HG02759 (cell line): ENCODE measurements around the gene ADAP1.

Source experiments
- ATAC-seq: cut with Tn5 transposase; IDR thresholded peaks from one replicate; pipeline ENCODE4 v1.9.1; 2021; ENCODE audit warnings: mild to moderate bottlenecking, moderate library complexity; ENCODE audit not compliant: unreplicated experiment

Gene ADAP1

DNA sequence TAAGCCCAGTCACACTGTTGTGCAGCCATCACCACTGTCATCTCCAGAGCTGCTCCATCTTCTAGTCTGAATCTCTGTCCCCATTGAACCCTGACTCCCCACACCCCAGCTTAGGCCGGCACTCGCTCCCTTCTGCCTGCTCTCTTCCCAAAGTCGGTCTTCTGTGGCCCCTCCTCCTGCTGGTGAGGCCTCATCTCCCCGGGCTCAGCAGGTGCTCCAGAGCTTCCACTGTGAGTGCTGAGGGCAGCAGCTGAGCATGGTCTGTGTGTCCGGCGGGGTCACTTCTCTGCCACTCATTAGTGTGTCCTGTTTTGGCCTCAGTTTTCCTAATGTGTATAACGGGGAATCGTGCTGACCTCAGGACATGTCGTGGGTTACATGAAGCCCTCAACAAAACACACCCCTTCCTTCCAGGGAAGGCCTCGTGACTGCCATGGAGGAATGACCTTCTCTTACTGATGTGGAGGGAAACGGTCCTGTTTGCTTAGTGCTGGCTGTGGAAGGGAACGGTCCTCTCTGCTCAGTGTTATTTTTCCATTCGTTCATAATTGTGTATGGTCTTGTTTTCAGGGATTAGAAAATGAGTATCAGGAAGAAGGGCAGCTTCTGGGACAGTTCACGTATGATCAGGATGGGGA lies 82.5 kb downstream of the ADAP1 start:
- ATAC-seq = no peak

DNA sequence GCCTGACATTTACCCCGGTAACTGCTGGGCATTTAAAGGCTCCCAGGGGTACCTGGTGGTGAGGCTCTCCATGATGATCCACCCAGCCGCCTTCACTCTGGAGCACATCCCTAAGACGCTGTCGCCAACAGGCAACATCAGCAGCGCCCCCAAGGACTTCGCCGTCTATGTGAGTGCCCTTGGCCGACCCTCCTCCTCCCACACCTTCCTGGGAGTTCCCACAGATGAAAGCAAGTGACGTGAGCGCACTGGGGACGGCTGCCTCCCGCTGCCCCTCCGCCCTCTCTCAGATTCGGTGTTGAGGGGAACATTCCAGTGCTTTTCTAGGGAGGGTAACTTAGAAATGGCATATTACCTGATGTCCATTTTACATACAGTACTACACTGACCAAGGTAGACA lies 85.1 kb downstream of the ADAP1 start:
- ATAC-seq = no peak

DNA sequence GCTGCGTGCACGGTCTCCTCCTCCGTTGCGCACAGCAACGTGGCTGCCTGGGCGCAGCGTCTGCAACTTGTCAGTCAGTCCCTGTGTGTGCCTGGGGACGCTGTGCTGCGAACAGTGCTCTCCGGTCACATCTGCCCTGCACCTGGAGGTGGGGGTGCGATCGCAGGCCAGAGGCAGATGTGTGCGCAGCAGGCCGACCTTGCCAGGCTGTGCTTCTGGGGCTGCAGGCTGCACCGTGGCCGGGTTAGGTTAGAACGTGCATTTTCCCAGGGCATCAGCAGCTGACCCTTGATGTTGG lies 86.3 kb downstream of the ADAP1 start:
- ATAC-seq = no peak

DNA sequence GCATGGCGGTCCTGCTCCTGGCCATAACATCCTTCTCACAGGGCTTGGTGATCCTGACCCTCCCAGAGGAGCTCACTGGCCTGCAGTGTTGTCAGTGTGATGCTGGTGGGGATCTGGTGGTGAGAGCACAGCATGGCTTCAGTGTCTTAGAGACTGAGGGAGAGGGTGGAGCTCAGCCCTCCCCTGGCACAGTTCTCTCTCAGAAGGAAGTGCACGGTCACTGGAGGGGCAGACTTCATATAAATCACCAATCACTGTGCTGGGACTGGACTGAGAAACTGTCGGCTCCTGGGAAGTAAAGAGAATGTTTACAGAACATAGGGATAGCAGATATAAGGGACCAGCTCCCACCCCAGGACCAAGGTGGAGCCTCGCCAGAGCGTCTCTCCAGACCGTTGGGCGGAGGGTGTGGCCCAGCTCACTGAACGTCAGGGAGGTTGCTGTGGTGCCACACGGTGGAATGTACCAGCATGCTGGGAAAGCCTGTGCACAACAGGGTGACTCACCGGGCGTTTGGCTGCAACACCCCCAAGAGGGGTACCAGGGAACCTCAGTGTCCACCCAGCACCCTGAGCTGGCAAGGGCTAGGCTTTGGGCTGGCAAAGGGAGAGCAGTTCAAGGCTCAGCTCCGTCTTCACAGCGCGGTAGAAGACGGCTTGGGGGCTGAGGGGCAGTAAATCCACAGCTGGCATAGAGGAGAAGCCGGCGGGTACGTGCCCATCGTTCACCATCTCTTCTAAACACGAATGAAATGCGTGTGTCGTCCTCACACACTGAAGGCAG lies 86.9 kb downstream of the ADAP1 start:
- no peak for ATAC-seq

DNA sequence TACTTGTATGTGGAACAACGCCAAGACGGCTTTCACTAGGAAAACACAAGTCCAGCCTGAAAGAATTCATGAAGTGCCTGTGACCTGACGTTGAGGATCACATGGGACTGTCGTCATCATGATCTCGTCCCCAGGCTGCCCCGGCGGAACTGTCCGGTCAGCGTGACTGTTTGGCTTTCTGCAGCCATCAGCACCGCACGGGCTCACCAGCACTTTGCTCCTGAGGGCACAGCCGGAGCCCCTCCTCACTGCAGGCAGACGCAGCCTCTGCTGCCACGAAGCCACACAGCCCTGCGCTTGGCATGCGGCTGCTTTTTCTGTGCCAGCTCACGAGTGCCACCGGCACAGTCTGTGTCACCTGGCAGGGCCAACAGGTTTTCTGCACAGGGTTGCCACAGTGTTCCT lies 87.5 kb downstream of the ADAP1 start:
- no peak for ATAC-seq

DNA sequence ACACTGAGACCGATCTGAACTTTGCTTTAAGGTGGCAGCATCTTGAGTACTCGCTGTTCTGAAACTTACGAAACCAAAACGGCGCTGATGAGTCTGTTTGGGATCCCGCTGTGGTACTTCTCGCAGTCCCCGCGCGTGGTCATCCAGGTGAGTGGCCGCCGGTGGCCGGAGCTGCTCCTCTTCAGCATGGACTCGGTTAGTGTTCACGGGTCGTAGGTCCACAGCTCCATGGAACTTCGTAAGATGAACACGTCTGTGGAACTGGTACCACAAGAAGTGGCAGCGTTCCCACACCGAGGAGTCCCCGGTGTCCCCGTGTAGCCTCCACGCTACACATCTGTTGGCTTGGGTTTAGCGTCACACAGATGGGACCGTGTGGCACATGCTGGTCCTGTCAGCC lies 88.6 kb downstream of the ADAP1 start:
- ATAC-seq = no peak

DNA sequence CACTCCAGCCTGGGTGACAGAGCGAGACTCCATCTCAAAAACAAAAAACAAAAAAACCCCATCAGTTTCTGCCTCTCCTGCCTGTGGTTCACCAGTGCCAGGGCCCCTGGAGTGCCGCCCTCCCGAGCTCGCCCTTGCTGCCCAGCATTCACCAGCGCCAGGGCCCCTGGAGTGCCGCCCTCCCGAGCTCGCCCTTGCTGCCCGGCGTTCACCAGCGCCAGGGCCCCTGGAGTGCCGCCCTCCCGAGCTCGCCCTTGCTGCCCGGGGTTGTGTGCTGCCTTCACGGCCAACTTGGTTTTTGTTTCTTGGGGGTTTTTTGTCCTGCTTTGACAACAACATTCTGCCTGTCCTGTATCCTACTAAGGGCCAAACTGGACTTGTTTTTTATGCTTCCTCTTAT lies 91.4 kb downstream of the ADAP1 start:
- no peak for ATAC-seq

DNA sequence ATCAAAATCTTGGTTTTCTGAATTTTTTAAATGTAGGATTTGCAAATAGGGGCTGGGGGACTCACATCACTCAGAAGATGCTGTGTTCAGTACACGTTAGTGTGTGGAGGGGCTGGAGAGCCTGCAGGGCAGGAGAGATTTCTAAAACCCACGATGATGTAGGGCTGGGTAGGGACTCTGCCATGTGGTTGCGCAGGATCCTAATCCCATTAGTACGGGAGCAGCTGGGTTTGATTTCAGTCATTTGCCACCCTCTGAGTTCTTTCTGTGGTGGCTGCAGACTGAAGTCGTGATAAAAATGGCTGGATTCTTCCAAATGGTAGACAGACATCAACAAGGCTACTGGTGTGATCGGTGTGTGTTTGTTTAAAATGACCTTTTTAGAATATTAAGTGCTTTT lies 92.3 kb downstream of the ADAP1 start:
- no peak for ATAC-seq

DNA sequence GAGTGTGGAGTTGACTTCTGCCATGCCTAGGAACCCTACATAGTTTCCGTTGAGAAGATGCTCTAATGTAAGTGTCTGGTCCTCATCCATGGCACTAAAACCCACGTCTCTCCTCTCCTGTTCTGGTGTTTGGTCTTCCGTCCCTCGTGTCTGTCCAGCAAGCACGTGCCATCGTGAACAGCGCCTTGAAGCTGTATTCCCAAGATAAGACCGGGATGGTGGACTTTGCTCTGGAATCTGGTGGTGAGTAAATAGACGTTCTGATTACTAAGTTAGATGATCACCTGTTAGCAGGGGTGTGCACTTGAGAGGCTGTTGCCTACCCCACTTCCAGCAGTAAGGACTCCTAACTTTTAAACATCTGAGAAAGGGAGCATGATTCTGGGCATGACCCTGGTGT lies 93.3 kb downstream of the ADAP1 start:
- no peak for ATAC-seq

DNA sequence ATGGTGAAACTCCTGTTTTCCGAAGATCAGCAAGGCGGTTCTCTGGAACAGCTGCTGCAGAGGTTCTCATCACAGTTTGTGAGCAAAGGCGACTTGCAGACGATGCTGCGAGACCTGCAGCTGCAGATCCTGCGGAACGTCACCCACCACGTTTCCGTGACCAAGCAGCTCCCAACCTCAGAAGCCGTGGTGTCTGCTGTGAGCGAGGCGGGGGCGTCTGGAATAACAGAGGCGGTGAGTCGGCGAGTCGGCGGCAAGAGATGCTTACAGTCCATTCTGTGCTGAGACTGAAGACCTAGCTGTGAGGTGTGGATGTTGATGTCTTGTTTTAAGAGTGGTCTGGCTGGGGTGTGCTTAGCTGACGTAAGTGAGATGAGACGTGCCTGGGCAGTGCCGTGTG lies 94.3 kb downstream of the ADAP1 start:
- no peak for ATAC-seq

DNA sequence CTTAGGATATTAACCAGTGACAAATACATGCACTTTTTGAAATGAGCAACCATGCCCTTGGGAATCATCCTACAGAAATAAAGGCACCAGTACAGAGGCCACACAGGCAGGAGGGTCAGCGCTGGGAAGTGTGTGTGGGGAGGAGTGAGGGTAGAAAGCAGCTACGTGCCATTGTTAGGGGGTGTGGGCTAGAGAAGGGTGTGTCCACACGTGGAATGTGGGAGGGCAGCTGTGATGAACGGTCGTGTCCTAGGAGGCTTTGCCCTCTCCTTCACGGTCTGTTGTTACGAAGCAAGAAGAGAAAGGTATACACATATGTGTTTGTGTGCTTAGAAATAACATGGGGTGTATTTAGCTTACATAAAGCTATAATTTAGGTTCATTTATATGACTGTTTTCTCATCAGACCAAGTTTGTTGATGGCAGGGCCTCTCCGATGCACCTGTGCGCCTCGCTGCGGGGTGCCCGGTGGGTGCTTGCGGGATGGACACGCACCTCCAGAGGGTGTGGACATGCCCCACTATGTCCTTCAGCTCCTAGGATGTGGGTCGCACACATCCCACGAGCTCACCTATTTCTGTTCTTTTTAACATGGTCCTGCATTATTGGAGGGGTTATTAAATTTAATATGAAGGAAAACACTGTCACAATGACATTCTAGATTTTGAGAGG lies 95.0 kb downstream of the ADAP1 start:
- no peak for ATAC-seq

DNA sequence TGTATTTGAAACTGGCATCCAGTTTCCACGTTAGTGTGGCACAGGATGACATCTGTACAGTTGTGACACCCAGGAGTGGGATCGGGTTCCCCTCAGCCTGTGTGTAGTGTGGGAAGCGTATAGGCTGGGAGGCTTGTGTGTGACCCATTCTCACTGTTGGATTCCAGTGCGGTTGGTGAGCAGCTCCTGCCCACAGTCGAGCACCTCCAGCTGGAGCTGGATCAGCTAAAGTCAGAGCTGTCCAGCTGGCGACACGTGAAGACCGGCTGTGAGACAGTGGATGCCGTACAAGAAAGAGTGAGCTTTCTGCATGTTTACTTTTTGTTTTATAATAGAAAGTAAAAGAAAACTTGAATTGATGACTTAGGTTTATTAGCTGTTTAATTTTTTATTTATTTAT lies 96.8 kb downstream of the ADAP1 start:
- ATAC-seq = no peak

DNA sequence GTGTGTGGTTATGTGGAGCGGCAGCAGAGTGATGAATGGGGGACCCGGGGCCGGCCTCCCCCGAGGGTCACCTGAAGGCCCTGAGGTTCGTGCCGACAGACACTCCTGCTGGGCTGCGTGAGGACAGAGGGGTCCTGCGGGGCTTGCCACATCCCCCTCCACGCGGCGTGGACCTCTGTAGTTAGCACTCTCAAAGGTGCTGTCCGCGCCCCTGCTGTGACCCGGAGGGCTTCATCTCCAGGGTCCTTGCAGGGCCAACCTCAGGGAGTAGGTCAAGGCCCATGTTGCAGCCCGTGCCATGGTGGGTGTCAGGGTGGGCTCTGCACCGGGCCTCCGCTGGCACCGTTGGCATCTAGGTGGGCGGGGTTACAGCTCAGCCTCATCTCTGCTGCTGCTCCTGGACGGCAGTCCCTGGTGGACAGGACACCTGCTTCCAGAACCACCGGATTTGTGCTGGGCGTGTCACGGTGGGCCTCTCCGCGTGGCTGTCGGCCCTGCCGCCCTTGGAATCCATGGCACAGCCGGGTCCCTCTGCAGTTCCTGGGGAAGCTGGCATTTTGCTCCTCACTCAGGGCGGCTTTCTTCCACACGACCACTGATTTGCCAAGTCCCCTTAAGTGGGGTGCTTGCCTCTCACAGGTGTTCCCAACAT lies 97.9 kb downstream of the ADAP1 start:
- no peak for ATAC-seq

DNA sequence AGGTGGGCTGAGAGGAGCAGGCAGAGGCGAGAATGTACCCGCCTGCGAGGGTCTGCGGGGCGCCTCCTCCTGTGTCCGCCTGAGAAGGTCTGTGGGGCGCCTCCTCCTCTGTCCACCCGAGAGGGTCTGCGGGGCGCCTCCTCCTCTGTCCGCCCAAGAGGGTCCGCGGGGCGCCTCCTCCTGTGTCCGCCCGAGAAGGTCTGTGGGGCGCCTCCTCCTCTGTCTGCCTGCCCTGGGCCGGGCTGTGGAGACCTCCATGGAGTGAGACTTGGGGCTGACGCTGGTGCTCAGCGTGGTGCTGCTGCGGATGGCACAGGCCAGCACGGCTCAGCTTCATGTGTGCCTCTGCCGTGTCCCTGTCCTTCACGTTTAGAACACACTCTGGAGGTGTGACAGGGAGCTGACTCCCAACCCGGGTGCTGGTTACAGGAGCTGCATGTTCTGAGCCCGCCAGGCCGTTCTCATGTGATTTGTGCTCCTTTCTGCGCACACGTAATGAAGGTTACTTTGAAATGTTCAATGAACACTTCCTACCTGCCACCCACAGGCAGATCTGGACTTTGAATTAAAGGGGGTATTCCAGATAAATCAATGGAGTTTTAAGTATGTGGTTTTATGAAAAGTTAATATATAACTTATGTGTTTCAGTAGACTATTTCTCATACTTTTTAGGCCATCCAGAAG lies 98.7 kb downstream of the ADAP1 start:
- no peak for ATAC-seq

DNA sequence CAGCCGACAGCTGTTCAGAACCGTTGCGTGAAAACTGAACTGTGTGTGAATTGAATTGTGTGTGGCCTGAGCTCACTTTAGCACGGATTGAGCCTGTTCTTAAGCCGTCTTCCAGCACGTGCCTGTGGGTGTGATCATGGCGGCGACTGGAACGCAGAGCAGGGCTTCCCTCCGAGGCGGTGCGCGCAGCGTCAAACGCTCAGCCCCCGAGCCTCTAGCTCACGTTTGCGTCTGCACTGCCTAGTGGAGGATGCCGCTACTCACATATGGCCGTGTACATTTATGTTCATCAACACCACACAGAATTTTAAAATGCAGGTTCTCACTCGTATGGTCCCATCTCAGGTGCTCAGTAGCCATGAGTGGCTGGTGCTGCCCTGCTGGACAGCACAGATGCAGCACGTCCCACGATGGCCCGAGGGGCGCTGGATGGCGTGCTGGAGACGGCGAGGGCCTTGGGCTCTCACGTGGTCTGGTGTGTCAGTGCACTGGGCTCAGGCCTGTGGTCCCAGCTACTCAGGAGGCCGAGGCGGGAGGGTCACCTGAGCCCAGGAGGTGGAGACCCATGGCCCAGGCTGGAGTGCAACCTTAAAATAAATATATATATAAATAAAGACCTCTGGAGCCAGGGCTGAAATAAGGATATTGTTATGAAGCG lies 100.2 kb downstream of the ADAP1 start:
- no peak for ATAC-seq

DNA sequence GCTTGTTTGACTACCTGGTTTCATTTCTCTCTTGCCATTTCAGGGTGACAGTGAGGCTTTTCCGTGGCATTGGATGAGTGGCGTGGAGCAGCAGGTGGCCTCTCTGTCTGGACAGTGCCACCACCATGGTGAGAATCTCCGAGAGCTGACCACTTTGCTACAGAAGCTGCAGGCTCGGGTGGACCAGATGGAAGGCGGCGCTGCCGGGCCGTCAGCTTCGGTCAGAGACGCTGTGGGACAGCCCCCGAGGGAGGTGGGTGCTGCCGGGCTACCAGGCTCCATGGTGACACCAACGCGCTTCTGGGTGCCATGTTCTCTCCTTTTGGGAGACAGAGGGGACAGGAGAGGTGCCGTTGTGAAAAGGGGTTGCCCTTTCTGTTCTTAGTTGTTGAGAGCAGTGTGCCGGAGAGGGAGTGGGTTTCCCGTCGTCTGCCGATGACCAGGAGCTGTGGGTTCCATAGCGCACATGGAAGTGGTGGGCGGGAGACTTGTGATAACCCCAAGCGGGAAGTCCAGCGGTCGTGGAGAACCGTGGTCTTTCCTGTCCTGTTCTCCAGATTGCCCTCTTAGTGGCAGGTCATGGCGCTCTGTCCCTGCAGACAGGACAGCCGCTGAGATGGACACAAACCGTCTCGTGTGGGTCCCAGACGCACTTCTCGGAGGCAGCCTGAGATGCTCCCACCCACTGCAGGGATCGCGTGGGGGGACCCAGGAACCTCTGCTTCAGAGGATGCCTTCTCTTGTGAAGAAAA lies 100.9 kb downstream of the ADAP1 start:
- ATAC-seq = no peak

DNA sequence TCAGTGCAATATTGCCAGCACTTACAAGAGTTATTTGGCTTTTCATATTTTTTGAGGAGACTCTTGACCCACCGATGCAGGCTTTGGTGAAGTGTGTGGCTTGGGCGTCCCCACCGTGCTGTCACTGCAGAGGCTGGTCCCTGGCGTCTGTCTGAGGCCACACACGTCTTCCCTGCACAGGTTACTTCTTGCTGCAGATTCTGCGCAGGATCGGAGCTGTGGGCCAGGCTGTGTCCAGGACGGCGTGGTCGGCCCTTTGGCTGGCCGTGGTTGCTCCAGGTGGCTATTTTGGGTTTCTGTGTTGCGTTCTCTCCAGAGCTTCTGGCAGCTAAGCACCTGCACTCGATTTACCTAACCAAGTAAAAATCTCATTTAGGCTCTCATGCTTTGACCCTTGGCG lies 103.3 kb downstream of the ADAP1 start:
- no peak for ATAC-seq

DNA sequence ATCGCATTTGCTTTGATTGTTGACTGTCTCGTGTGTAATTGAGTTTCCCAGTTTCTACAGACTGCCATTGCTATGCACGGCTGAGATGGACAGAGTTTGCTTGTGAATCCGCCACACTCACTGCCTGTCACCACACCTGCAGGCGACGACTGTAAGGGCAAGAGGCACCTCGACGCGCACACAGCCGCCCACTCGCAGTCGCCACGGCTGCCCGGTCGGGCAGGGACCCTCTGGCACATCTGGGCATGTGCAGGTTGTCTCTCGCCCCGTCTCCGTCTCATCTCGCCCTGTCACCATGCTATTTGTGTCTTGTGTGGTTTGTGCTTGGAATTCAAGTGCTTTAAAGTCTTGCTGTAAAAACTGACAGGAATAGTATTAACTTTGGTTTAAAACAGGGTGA lies 104.7 kb downstream of the ADAP1 start:
- no peak for ATAC-seq

DNA sequence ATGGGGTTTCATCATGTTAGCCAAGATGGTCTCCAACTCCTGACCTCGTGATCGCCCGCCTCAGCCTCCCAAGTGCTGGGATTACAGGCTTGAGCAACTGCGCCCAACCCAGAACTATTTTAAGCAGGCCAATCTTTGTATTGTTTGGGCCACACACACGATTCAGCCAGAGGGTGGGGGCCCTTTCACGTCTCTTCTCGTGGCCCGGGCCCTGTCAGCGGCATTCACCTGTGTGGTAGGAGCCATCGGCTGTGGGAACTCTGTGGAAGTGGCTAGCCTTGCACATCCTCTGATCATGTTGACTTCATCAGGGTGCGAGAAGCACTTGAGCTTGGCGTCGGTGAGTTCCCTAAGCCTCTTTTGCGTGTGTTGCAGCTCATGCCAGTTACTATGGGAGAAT lies 105.3 kb downstream of the ADAP1 start:
- ATAC-seq = no peak
